Activated CD8-positive, alpha-beta memory T cell treated with anti-CD3 and anti-CD28 coated beads, Interleukin-2, amount 50 U/mL, for 48 hours (primary cell): ENCODE results near the gene ATG16L2.
"Not testable (repeated sequence)": the region's sequence is repeated elsewhere in the genome, so short reads cannot be mapped to it uniquely, and the experiment has no call there.

Experiments used
- DNase-seq: peaks from one replicate; pipeline ENCODE4 v3.0.0-alpha.2; 2020

Gene ATG16L2

DNA sequence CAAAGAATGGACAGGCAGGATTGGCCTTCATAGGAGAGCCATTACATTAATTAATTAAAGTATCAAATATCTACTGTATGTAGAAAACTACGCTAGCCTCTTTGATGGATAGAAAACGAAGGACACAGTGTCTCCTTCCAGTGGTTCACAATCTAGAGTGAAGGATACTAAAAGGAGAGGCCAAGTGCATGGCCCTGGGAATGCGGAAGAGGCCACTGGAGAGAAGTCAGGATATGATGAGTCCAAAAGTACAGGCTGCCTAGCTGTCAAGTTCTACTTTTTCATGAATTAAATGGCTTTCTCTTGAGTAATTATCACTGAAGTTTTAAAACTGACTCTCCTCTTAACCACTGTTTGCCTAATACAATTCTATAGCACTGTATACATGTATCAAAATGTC lies 41.9 kb downstream of the ATG16L2 start:
- no peak for DNase-seq

DNA sequence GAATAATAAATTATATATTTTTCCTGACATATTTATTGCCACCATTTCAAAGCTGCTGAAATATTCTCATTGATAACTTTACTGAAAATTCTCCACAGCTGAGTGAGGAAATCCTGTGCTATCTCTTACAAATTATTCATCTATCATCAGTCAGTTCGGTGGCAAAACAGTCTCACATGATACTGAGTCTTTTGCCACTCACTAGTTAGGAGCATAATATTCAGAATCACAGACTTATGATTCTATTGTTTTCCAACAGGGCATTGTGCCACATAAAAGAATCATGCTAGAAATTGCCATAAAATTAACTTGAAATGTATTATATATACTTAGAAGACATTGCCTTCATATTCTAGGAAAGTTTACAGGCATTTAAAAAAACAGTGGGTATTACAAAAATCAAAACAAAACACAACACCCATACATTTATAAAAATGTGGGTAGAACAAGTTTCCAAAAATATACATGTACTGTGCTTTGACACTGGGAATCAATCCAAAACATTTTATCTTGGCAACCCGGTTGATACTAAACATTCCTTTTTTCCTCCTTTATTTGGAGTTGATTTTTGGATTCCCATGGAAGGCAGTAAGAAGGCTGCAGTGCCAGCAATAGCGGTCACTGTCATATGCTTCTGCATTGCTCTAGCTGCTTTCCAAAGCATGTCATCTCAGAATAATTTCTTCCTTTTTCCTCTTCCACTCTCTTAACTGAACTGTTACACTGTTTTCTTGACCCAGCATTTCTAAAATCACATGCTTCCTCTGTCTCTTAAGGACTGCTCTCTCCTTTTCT lies 42.5 kb downstream of the ATG16L2 start:
- DNase-seq = no peak

DNA sequence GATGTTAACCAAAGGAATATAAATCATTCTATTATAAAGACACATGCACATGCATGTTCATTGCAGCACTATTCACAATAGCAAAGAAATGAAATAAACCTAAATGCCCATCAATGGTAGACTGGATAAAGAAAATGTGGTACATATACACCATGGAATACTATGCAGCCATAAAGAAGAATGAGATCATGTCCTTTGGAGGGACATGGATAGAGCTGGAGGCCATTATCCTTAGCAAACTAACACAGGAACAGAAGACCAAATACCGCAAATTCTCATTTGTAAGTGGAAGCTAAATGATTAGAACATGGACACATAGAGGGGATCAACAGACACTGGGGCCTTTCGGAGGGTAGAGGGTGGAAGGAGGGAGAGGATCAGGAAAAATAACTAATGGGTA lies 44.1 kb downstream of the ATG16L2 start:
- not testable (repeated sequence) for DNase-seq

DNA sequence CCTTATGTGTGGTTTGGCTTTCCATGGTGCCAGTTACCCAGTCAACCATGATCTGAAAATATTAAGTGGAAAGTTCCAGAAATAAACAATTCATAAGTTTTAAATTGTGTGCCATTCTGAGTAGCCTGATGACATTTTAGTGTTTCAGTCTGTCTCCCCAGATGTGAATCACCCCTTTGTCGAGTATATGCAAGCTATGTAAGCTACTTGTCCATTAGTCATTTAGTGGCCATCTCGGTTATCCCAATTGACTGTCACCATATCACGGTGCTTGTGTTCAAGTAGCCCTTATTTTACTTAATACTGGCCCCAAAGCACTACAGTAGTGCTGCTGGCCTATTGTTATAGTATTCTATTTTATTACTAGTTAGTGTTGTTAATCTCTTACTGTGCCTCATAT lies 44.9 kb downstream of the ATG16L2 start:
- no peak for DNase-seq

DNA sequence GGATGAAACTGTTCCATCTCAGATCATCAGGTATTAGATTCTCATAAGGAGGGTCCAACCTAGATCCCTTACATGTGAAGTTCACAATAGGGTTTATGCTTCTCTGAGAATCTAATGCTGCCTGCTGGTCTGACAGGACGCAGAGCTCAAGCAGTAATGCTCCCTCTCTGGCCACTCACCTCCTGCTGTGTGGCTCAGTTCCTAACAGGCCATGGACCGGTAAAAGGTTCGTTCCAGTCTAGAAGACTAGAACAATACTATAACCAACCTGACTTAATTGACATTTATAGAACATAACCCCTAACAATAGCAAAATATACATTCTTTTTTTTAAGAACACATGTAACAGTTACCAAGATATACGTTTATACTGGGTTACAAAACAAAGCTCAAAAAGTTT lies 45.8 kb downstream of the ATG16L2 start:
- no peak for DNase-seq

DNA sequence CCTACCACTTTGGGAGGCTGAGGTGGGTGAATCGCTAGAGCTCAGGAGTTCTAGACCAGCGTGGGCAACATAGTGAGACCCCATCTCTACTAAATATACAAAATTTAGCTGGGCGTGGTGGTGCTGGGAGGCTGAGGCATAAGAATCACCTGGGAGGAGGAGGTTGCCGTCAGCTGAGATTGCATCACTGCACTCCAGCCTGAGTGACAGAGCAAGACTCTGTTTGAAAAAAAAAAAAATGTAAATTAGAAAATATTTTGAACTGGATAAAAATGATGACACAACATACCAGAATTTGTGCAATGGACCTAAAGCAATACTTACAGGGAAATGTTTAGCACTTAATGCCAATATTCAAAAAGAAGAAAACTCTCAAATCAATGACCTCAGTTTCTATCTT lies 46.4 kb downstream of the ATG16L2 start:
- DNase-seq = no peak

DNA sequence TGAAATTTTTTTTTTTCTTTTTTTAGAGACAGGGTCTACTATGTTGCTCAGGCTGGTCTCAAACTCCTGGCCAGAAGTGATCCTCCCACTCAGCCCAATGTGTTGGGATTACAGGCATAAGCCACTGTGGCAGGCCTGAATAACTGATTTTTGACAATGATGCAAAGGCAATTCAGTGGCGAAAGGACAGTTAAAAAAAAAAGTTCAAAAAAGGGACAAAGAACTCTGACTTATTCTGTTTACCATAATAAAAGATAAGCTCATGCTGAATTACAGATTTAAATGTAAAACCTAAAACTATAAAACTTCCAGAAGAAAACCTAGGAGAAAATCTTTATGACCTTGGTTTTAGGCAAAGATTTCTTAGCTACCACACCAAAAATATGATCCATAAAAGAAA lies 48.9 kb downstream of the ATG16L2 start:
- no peak for DNase-seq

DNA sequence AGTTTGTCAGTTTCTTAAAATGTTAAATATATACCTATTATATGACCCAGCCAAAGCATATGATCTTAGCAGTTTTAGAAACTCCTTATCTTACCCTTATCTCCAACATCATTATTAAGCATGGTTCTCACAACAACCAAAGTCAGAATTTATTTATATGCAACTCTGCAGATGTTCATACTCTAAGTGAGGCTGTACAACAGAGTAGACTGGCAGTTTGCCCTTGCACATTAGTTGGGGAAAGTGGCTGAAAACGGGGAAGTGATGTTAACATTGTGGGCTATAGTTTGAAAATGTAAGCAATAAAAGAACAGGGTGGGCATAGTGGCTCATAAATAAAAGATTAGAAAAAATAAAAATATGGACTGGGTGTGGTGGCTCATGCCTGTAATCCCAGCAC lies 49.7 kb downstream of the ATG16L2 start:
- DNase-seq = no peak

DNA sequence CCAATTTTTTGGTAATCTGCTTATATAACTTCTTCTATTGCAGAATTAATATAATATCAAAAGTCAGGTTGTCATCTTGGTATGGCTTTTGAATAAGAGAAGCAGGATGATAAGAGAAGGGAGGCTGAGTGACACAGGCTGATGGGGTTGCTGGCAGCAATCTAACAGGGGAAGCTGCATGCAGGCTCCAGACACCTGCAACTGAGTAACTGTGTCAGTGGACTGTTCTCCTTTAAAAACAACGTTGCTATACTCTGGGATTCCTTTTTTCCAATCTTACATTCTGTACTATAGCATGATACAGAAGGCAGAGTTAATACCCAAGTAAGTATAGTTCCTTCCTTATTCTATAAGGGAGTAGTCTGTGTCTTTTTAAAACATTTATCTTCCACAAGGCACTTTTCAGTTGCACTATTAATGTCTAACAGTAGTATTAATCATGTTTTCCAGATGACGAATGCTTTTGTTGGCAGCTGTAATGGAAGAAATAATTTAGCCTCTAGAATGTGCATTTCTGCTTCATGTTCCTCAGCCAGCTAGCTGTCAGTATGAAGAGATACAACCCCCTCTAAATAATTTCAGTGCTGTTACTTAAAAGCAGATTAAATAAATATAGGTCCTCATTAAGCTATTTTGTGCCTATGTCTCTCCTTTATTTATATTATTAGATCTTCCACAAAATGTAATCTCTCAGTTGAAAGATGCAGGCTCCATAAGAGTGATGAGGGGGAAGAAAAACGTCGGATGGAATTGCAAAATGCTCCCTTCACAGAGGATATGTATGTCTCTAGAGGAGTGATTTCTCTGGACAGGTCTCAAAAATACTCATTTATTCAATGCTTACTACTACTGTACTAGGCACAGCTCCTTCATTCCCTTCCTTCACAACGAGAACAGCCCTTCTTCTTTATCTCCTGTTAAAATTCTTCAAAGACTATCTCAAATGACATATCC lies 50.8 kb downstream of the ATG16L2 start:
- DNase-seq = no peak

DNA sequence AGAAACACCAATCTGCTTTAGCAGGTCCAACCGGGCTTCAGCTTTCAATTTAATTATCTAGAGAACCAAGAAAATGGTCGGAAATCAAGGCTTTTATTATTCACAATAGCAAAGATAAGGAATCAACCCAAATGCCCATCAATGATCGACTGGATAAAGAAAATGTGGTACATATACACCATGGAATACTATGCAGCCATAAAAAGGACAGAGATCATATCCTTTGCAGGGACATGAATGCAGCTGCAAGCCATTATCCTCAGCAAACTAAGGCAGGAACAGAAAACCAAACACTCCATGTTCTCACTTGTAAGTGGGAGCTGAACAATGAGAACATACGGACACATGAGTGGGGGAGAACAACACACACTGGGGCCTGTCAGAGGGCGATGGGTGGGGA lies 53.8 kb downstream of the ATG16L2 start:
- no peak for DNase-seq

DNA sequence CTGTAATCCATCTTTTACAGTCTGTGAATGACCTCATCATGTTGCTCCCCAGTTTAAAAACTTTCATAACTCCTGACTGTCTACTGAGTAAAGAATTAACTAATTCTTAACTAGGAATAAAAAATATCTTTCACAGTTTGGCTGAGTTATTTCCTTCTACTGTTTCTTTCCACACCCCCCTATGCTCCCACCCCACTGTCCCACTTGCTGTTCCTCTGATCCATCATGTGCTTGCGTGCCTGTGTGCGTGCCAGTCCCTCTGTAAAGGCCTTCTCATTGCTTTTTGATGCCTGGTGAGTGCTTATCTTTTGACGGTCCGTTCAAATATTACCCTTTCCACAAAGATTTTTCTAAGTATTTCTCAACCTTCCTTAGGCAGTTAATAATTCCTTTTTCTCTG lies 55.6 kb downstream of the ATG16L2 start:
- no peak for DNase-seq

DNA sequence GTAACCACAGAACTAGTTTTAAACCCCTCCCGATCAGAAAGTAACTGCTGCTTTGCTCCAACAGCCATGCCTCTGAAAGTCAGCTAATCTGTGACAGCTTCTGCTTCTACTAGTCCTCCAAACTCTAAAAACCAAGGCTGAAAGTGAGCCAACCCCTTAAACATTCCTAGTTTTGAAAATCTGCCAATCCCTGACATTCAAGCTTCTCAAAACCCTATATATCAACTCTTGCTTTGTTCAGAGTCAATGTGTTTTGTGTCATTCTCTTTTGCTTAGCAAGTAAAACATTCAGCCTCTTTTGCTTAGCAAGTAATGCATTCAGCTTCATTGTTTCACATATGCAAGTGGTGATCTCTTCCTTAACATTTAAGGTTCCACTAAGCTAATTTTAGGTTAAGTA lies 56.9 kb downstream of the ATG16L2 start:
- no peak for DNase-seq

DNA sequence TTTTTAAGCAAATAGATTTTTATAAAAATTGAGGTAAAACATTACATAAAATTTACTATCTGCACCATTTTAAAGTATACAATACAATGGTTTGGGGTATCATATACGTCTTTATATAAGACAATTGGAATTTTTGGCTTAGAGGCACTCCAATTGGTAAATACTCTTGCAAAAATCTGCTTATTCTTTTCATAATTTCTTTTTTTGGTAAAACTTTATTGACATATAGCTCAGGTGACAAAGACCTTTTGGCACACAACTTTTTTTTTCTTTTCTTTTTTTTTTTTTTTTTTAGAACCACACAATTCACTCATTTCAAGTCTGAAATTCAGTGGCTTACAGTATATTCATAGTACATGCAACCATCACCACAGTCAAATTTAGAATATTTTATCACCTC lies 57.8 kb downstream of the ATG16L2 start:
- no peak for DNase-seq

DNA sequence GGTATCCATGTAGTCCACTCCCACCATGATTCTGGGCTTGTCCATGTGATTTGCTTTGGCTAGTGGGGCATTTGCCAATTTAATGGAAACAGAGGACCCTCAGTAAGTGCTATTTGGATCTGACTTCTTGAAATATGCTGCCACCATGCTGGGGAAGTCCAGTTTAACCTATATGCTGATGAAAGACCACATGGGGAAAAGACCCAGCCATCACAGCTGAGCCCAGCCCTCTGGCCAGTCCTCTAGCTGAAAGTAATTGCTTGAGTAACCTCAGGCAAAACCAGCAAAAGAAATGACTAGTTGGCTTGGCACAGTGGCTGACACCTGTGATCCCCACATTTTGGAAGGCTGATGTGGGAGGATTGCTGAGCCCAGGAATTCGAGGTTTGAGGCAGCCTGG lies 61.5 kb downstream of the ATG16L2 start:
- DNase-seq = no peak

DNA sequence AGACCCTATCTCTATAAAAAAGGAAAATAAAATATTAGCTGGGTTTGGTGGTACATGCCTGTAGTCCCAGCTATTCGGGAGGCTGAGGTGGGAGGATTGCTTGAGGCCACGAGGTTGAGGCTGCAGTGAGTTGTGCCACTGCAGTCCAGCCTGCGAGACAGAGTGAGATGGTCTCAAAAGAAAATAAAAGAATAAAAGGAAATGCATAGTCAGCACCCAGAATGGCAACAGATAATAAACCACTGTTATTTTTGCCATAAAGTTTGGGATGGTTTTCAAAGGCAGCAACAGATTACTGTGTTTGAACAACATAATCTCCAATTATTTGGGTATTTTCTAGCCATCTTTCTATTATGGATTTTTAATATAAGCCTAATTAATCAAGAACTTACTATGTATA lies 61.9 kb downstream of the ATG16L2 start:
- DNase-seq = no peak
